ENCODE measurements around the gene STRN4. TPM values are rescaled to one million over a fixed set of nuclear protein-coding genes. Genes with fewer than 3 reads are reported as not detected.
A peak's percentile ranks its signal among the peaks of the same experiment; 100 is the strongest.

STRN4 gene
- total RNA-seq, 1 experiment from 2014 or later, result 151 TPM

DNA sequence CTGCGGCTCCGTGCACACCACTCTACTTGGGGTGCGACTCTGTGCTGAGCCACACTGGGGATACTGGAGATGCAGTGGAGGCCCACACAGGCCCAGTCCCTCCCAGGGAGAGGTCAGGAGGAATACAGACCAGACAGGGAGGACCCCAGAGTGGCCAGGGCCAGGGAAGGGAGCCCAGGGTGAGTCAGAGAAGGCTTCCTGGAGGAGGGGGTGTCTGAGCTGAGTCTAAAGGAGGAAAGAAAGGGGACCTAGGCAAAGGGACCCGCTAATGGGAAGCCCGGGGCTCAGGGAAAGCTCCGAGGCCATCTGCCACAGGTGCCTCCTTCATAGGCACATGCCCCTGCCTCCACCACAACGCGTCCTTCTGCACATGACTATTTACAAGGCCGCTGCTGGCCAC is 16.1 kb downstream of the STRN4 start:
- CTCF ChIA-PET, result interaction anchor here (1.0 to 1.5 kb wide), 2 partner anchors 16 to 68 kb away, joined by 3 to 5 read pairs; no protein-coding TSS in a partner anchor
- Mint-ChIP-seq H3K27me3 (ENCODE audit: unreplicated experiment) (no peaks in the 10 kb centered on the region), H3K27ac (ENCODE audit: unreplicated experiment) (no peak overlapping the region), H3K4me1 (ENCODE audit: low read depth, unreplicated experiment) (peaks cover 55% of the 10 kb centered on the region), H3K4me3 (ENCODE audit: low read depth, unreplicated experiment) (no peak overlapping the region), H3K36me3 (ENCODE audit: insufficient read depth, unreplicated experiment) (peaks cover 74% of the 10 kb centered on the region), H3K9me3 (ENCODE audit: low read depth, unreplicated experiment) (no peaks in the 10 kb centered on the region)
- TF ChIP-seq, protein P1, sequence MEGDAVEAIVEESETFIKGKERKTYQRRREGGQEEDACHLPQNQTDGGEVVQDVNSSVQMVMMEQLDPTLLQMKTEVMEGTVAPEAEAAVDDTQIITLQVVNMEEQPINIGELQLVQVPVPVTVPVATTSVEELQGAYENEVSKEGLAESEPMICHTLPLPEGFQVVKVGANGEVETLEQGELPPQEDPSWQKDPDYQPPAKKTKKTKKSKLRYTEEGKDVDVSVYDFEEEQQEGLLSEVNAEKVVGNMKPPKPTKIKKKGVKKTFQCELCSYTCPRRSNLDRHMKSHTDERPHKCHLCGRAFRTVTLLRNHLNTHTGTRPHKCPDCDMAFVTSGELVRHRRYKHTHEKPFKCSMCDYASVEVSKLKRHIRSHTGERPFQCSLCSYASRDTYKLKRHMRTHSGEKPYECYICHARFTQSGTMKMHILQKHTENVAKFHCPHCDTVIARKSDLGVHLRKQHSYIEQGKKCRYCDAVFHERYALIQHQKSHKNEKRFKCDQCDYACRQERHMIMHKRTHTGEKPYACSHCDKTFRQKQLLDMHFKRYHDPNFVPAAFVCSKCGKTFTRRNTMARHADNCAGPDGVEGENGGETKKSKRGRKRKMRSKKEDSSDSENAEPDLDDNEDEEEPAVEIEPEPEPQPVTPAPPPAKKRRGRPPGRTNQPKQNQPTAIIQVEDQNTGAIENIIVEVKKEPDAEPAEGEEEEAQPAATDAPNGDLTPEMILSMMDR (IDR thresholded peaks at IDR 0.05; ENCODE audit: unreplicated experiment), result no peak
- BruUV-seq (replicated peaks), result no TSS peak
- no peak for DNase-seq
- intact Hi-C loops (cut with micrococcal nuclease; ENCODE audit: unreplicated experiment), result no loop called here

DNA sequence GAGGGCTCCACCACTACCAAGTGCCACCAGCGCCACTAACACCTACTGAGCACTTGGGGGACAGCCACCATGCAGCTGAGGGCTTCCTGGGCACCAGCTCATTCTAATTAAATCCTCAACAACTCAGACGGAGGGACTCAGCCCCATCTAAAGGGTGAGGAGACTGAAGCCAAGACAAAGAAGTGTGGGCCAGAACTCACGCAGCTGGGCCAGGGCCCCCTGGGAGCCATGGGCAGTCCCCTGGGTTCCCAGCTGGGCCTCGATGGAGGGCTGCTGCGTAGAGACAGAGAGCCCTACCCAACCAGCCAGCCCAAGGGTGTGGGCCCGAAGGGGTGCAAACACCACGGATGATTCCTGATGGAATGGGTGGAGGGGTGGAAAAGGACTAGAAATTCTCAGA is 16.6 kb downstream of the STRN4 start:
- intact Hi-C loops (cut with micrococcal nuclease; ENCODE audit: unreplicated experiment), result no loop called here
- TF ChIP-seq, protein P1 (IDR thresholded peaks at IDR 0.05; ENCODE audit: unreplicated experiment), result no peak
- no peak for DNase-seq
- Mint-ChIP-seq H3K27me3 (ENCODE audit: unreplicated experiment) (no peaks in the 10 kb centered on the region), H3K4me3 (ENCODE audit: low read depth, unreplicated experiment) (no peak overlapping the region), H3K27ac (ENCODE audit: unreplicated experiment) (no peak overlapping the region), H3K9me3 (ENCODE audit: low read depth, unreplicated experiment) (no peaks in the 10 kb centered on the region), H3K4me1 (ENCODE audit: low read depth, unreplicated experiment) (peaks cover 55% of the 10 kb centered on the region), H3K36me3 (ENCODE audit: insufficient read depth, unreplicated experiment) (peaks cover 74% of the 10 kb centered on the region)
- BruUV-seq (replicated peaks), result no TSS peak
- CTCF ChIA-PET, result interaction anchor here (1.0 to 1.5 kb wide), 2 partner anchors 14 to 16 kb away, joined by 3 to 9 read pairs; no protein-coding TSS in a partner anchor

DNA sequence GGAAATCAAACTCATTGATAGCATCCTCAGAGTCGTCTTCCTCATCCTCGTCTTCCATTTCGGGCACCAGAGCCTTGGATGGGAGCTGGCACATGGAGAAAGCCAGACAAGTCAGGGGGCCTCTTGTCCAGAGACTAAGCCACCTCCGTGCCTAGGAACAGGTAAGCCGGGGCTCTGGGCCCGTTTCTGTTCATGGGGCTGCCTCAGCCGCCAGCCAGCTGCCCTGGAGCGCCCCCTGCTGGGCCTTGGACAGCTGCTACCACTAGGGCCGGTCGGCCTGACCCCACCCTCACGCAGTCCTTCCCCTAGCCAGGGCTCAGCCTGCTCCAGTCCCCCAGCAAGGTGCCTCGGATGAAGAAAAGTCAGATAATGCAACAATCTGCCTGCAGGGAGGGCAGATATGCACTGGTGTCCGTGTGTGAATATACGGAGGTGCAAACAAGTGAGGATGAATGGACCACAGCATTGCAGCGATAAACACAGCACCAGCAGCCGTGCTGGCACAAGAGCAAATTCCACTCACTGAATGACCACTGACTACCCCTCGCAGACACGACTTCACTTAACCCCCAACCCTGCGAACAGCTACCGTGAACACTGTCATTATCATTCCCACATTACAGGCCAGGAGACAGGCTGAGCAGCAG is 17.4 kb downstream of the STRN4 start:
- CTCF ChIA-PET, result interaction anchor here (0.8 to 1.0 kb wide), 5 partner anchors 11 to 112 kb away, joined by 3 to 9 read pairs (median 5); no protein-coding TSS in a partner anchor
- intact Hi-C loops (cut with micrococcal nuclease; ENCODE audit: unreplicated experiment), result no loop called here

DNA sequence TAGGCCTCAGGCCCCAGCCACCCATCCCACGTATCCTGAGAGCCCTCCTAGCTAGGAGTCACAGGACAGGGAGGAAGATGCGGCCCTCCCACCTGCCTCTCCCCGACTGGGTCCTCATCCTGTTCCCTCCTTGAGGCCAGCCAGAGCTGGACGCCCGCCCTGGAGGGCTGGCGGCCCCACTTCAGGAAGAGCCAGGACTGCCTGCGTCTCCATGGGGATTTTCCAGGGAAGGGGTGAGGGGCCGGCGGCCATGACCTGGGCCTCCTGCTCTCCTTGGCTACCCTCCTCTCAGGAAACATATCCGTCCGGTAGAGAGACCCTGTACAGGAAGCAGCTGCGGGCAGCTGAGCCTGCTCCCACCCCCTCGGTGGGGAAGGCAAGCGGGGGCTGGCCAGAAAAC is 18.0 kb downstream of the STRN4 start:
- intact Hi-C loops (cut with micrococcal nuclease; ENCODE audit: unreplicated experiment), result no loop called here
- BruUV-seq (replicated peaks), result no TSS peak
- no peaks in the 10 kb centered on the region for H3K9me3 Mint-ChIP-seq (ENCODE audit: low read depth, unreplicated experiment)
- H3K27ac Mint-ChIP-seq (ENCODE audit: unreplicated experiment), result no peak overlapping the region
- H3K27me3 Mint-ChIP-seq (ENCODE audit: unreplicated experiment), result no peaks in the 10 kb centered on the region
- peaks cover 46% of the 10 kb centered on the region for H3K4me1 Mint-ChIP-seq (ENCODE audit: low read depth, unreplicated experiment)
- no peak overlapping the region for H3K4me3 Mint-ChIP-seq (ENCODE audit: low read depth, unreplicated experiment)
- no peak for DNase-seq
- H3K36me3 Mint-ChIP-seq (ENCODE audit: insufficient read depth, unreplicated experiment), result peaks cover 76% of the 10 kb centered on the region
- CTCF ChIA-PET, result interaction anchor here (0.8 to 1.0 kb wide), 4 partner anchors 10 to 111 kb away, joined by 3 to 6 read pairs (median 4); no protein-coding TSS in a partner anchor
- TF ChIP-seq, protein P1 (IDR thresholded peaks at IDR 0.05; ENCODE audit: unreplicated experiment), result no peak

More for the DNA sequence above, 17.4 kb downstream of the STRN4 start:
- peaks cover 74% of the 10 kb centered on the region for H3K36me3 Mint-ChIP-seq (ENCODE audit: insufficient read depth, unreplicated experiment)
- no TSS peak for BruUV-seq (replicated peaks)
- no peak overlapping the region for H3K4me3 Mint-ChIP-seq (ENCODE audit: low read depth, unreplicated experiment)
- no peaks in the 10 kb centered on the region for H3K9me3 Mint-ChIP-seq (ENCODE audit: low read depth, unreplicated experiment)
- TF ChIP-seq, protein P1 (IDR thresholded peaks at IDR 0.05; ENCODE audit: unreplicated experiment), result peak; percentile 91
- no peaks in the 10 kb centered on the region for H3K27me3 Mint-ChIP-seq (ENCODE audit: unreplicated experiment)
- no peak overlapping the region for H3K27ac Mint-ChIP-seq (ENCODE audit: unreplicated experiment)
- peaks cover 52% of the 10 kb centered on the region for H3K4me1 Mint-ChIP-seq (ENCODE audit: low read depth, unreplicated experiment)
- peak; percentile 87 for DNase-seq
